Measurements from ENCODE around the gene SELENON.

Gene SELENON

GRCh38 chr1:25770541-25771220 lies 29.3 kb upstream of the SELENON start:
- peak; percentile 48 for DNase-seq

- peak; percentile 65 for DNase-seq
Measured at GRCh38 chr1:25771221-25772114, 28.5 kb upstream of the SELENON start.

- no peak for DNase-seq
Measured at GRCh38 chr1:25772164-25772563, 27.8 kb upstream of the SELENON start.

GRCh38 chr1:25772692-25773245 lies 27.2 kb upstream of the SELENON start:
- DNase-seq, result no peak

- DNase-seq, result no peak
Measured at GRCh38 chr1:25773441-25774125, 26.4 kb upstream of the SELENON start.

GRCh38 chr1:25774206-25774803 lies 25.7 kb upstream of the SELENON start:
- DNase-seq, result no peak

GRCh38 chr1:25774921-25775771 lies 24.8 kb upstream of the SELENON start:
- no peak for DNase-seq

GRCh38 chr1:25779388-25779787 lies 20.6 kb upstream of the SELENON start:
- no peak for DNase-seq

- no peak for DNase-seq
Measured at GRCh38 chr1:25779894-25780293, 20.1 kb upstream of the SELENON start.

GRCh38 chr1:25780318-25781129 lies 19.5 kb upstream of the SELENON start:
- no peak for DNase-seq

GRCh38 chr1:25781130-25781433 lies 18.9 kb upstream of the SELENON start:
- no peak for DNase-seq

GRCh38 chr1:25782608-25783201 lies 17.3 kb upstream of the SELENON start:
- DNase-seq, result no peak

- no peak for DNase-seq
Measured at GRCh38 chr1:25784575-25785051, 15.4 kb upstream of the SELENON start.

GRCh38 chr1:25785333-25786067 lies 14.5 kb upstream of the SELENON start:
- DNase-seq, result no peak

- no peak for DNase-seq
Measured at GRCh38 chr1:25786887-25787759, 12.9 kb upstream of the SELENON start.

GRCh38 chr1:25787760-25788166 lies 12.2 kb upstream of the SELENON start:
- DNase-seq, result no peak

- no peak for DNase-seq
Measured at GRCh38 chr1:25790472-25790871, 9.5 kb upstream of the SELENON start.

- DNase-seq, result no peak
Measured at GRCh38 chr1:25792115-25792514, 7.9 kb upstream of the SELENON start.
